ENCODE measurements around the gene CNTNAP5.

GRCh38 chr2:124112966-124113365, 87.9 kb downstream of the CNTNAP5 start:
- no peak for TF ChIP-seq EZH2 (IDR thresholded peaks at IDR 0.05; ENCODE audit: borderline replicate concordance, low read length)
- TF ChIP-seq, protein P1, sequence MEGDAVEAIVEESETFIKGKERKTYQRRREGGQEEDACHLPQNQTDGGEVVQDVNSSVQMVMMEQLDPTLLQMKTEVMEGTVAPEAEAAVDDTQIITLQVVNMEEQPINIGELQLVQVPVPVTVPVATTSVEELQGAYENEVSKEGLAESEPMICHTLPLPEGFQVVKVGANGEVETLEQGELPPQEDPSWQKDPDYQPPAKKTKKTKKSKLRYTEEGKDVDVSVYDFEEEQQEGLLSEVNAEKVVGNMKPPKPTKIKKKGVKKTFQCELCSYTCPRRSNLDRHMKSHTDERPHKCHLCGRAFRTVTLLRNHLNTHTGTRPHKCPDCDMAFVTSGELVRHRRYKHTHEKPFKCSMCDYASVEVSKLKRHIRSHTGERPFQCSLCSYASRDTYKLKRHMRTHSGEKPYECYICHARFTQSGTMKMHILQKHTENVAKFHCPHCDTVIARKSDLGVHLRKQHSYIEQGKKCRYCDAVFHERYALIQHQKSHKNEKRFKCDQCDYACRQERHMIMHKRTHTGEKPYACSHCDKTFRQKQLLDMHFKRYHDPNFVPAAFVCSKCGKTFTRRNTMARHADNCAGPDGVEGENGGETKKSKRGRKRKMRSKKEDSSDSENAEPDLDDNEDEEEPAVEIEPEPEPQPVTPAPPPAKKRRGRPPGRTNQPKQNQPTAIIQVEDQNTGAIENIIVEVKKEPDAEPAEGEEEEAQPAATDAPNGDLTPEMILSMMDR (conservative IDR thresholded peaks at IDR 0.05 in 1 of 2, IDR thresholded peaks at IDR 0.05 in 1 of 2; ENCODE audit: extremely low read depth in 1 of 2, insufficient read depth in 1 of 2, low read depth in 1 of 2, low read length in 2 of 2), result no peak

Measured in mammary epithelial cell (primary cell).